Anterior cingulate cortex (tissue), 58 donors: ENCODE results near the gene SPPL2B.
A peak's percentile ranks its signal among the peaks of the same experiment; 100 is the strongest.

Source experiments
- DNase-seq, 58 donors: peaks; one replicate each; lab custom pipeline; 2025; lab: John Stamatoyannopoulos, UW

The SPPL2B gene

GRCh38 chr19:2294687-2295335 is 33.7 kb upstream of the SPPL2B start:
- peak in 47 of 58 donors; percentile 21 to 81 (median 59) for DNase-seq

GRCh38 chr19:2296141-2296540 is 32.3 kb upstream of the SPPL2B start:
- DNase-seq, result no peak

GRCh38 chr19:2300533-2300932 is 28.0 kb upstream of the SPPL2B start:
- no peak for DNase-seq

- peak in 10 of 58 donors; percentile 11 to 61 (median 36) for DNase-seq
Observed at GRCh38 chr19:2302319-2303210, 25.9 kb upstream of the SPPL2B start.

- DNase-seq, result no peak
Observed at GRCh38 chr19:2303211-2303798, 25.2 kb upstream of the SPPL2B start.

- no peak for DNase-seq
Observed at GRCh38 chr19:2305452-2306280, 22.8 kb upstream of the SPPL2B start.

- peak in 1 of 58 donors; percentile 68 for DNase-seq
Observed at GRCh38 chr19:2306281-2306806, 22.1 kb upstream of the SPPL2B start.

GRCh38 chr19:2306971-2307370 is 21.5 kb upstream of the SPPL2B start:
- no peak for DNase-seq

- no peak for DNase-seq
Observed at GRCh38 chr19:2307518-2308012, 20.9 kb upstream of the SPPL2B start.

GRCh38 chr19:2308114-2308556 is 20.3 kb upstream of the SPPL2B start, which contains the start of gene LINGO3:
Gene LINGO3, minus strand, starts transcription at chr19:2308154. Its CDS starts 16,378 bp downstream, at chr19:2291776.
- peak in 3 of 58 donors; percentile 14 to 33 (median 18) for DNase-seq

- DNase-seq, result peak in 46 of 58 donors; percentile 13 to 74 (median 42)
Observed at GRCh38 chr19:2309734-2310362, 18.6 kb upstream of the SPPL2B start.

- DNase-seq, result no peak
Observed at GRCh38 chr19:2311093-2311492, 17.4 kb upstream of the SPPL2B start.

GRCh38 chr19:2312820-2313501 is 15.5 kb upstream of the SPPL2B start:
- peak in 1 of 58 donors; percentile 58 for DNase-seq

- DNase-seq, result no peak
Observed at GRCh38 chr19:2315121-2315817, 13.2 kb upstream of the SPPL2B start.

GRCh38 chr19:2315818-2316353 is 12.6 kb upstream of the SPPL2B start:
- peak in 54 of 58 donors; percentile 22 to 80 (median 56) for DNase-seq

GRCh38 chr19:2317300-2317699 is 11.2 kb upstream of the SPPL2B start:
- no peak for DNase-seq

- no peak for DNase-seq
Observed at GRCh38 chr19:2317756-2318155, 10.7 kb upstream of the SPPL2B start.

GRCh38 chr19:2318923-2319322 is 9.6 kb upstream of the SPPL2B start:
- DNase-seq, result no peak
